Measurements from ENCODE around the gene PHF1.
"Not testable (repeated sequence)": the region's sequence is repeated elsewhere in the genome, so short reads cannot be mapped to it uniquely, and the experiment has no call there.

The PHF1 gene

DNA sequence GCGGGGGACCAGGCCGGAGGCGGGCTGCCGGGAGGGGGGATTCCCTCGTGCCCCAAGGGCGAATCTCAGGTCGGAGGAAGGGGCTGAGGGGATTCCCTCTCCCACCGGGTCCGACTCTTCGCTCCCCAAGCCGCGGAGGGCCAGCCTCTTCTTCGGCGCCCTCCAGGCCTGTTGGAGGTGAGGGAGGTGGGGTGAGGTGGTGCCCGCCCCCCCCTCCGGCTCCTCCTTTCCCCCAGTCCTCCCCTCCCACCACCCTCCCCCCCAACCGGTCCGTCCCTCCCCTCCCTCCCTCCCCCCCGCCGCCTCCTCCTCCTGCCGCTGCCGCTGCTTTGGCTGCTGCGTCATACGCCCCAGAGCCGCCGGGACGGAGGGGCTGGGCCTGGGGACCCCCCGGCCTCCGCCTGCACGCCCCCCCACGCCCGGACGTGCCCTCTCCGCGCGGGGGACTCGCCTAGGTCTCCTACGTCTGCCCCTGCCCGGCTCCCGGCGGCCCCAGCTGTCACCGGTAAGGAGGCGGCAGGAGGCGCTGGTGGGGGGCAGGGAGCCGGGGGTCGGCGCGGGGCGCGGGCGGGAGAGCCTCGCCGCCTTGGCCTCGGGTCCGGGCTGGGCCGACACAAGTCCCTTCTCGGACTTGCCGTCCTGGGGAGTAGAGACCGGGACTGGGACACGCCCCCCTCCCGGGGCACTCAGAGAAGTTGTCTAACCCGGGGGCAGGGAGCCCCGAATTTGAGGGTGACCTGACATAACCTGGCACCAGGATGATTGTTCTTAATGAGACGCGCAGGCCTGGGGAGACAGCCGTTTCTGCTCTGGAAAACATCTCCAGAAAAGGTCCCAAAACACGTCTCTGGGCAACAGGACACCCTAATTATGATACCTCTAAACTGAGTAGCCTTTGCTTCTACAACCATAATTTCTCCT, at the start of gene PHF1:
PHF1 (plus strand) TSS at position 304 of the 921 bp plus-strand sequence. CDS start 1,250 bp downstream, outside the sequence.
- no peak for DNase-seq (ENCODE audit: low spot score)

DNA sequence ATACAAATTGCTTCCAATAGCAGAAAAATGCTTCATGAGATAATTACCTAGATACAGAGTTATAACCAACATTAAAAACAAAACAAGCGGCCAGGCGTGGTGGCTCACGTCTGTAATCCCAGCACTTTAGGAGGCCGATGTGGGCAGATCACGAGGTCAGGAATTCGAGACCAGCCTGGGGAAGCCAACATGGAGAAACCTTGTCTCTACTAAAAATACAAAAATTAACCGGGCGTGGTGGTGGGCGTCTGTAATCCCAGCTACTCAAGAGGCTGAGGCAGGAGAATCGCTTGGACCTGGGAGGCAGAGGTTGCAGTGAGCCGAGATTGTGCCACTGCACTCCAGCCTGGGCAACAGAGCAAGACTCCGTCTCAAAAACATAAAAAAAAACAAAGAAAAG, 47.3 kb upstream of the PHF1 start:
- DNase-seq (ENCODE audit: low spot score), result not testable (repeated sequence)

DNA sequence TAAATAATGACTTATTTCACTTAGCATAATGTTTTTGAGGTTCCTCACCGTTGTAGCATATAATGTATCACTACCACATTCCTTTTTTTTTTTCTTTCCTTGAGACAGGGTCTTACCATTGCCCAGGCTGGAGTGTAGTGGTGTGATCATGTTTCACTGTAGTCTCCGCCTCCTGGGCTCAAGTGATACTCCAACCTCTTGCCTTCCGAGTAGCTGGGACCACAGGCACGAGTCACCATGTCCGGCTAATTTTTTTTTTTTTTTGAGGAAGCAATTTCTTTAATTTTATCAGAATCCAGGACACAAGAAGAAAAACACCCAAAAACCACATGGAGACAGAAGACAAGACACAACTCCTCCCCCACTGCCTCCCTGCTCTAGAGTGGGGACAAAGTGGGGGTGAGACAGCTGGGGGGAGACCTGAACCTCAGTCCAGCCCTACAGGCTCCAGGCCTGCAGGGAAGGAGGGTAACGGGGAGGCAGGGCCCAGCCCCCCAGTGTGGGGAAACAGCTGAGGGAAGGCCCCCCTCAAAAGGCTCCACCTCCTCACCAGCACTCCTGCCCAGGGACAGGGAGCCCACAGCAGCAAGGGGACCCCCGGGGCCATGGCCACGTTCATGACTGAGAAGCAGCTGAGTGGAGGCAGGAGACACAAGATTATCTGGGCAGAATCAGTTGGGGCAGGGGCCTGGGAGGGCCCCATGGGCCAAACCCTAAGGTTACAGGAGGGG, 46.2 kb upstream of the PHF1 start:
- not testable (repeated sequence) for DNase-seq (ENCODE audit: low spot score)

DNA sequence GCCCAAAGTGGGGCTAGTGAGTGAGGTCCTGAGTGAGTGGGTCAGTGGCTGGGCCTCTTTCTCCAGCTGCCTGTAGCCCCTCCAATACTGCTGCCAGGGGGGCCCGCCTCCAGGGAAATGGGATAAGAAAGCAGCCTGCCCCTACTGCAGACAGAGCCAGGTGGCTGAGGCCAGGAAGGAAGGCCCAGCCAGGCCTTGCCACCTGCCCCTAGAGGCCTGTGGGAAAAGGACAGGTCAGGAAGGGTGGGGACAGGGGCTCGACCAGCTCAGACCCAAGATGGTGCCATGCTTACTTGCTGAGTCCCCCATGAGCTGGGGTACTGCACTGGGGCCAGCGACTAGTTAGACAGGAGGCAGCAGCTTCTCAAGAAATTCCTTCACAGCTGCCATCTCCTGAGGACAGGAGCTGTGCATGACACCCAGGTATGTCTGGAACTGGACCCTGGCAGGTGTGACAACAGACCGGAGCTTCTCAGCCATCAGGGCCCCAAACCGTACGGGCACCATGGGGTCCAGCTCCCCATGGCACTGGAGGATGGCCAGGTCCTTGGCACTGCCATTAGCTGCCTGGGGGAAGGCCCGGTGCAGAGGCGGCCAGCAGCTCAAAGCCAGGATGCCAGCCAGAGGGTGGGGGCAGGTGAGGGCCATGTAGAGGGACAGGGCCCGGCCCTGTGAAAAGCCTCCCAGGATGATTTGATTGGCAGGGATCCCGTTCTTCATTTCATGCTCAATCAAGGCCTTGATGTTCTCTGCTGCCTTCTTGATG, 45.4 kb upstream of the PHF1 start:
- DNase-seq (ENCODE audit: low spot score), result not testable (repeated sequence)

DNA sequence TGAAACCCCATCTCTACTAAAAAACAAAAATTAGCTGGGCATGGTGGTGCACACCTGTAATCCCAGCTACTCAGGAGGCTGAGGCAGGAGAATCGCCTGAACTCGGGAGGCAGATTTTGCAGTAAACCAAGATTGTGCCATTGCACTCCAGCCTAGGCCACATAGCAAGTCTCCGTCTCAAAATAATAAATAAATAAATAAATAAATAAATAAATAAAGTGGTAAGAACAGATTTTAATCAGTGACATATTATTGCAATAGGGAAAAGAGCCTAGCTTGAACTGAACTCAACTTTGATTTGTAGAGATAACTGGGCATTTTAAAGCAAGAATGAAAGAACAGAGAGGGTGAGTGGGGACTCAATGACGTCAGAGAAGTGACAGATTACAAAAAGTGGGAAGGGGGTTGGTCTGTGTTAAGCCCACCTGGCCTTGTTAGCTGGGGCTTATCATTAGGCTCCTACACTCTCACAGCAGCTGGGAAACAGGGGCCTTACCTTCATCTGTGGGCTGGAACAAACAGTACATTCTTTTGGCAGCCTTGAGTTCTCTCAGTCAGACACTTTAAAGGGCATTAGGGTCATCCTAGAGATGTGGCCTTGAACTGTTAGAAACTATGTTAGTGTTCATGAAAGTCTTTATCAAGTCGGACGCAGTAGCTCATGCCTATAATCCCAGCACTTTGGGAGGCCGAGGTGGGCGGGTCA, 43.7 kb upstream of the PHF1 start:
- DNase-seq (ENCODE audit: low spot score), result no peak

DNA sequence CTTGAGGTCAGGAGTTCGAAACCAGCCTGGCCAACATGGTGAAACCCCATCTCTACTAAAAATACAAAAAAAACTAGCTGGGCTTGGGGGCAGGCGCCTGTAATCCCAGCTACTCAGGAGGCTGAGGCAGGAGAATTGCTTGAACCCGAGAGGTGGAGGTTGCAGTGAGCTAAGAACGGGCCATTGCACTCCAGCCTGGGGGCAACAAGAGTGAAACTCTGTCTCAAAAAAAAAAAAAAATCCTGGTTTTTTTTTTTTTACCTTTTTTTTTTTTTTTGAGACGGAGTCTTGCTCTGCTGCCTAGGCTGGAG, 43.1 kb upstream of the PHF1 start:
- not testable (repeated sequence) for DNase-seq (ENCODE audit: low spot score)

DNA sequence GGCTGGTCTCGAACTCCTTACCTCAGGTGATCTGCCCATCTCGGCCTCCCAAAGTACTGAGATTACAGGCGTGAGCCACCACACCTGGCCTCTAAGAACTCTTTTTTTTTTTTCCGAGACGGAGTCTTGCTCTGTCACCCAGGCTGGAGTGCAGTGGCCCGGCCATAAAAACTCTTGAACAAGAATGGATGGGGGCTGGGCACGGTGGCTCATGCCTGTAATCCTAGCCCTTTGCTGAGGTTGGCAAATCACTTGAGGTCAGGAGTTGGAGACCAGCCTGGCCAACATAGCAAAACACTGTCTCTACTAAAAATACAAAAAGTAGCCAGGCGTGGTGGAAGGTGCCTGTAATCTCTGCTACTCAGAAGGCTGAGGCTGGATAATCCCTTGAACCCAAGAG, 38.9 kb upstream of the PHF1 start:
- DNase-seq (ENCODE audit: low spot score), result not testable (repeated sequence)

DNA sequence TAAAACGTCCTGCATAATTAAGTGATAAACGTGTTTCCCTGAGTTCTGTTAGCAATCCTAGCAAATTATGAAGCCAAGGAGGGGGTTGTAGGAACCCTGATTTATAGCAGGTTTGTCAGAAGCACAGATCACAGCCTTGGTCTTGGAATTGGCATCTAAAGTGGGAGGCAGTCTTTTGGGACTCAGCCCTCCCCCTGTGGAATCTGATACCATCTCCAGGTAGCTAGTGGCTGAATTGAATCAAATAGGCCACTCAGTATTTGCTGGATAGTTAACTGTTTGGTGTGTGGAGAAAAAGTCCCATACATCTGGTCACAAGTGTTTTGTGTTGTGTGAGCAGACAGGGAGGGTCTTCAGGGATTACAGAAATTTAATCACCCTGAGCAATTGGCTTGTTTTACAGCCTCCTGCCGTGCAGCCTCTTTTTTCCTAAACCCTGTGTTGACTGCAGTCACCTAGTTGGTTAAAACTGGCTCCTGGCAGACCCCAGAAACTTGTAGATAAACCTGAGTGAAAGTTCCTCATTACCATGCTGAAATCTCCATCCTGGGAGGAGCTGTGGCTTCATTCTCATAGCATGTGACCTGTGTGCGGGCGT, 38.2 kb upstream of the PHF1 start:
- no peak for DNase-seq (ENCODE audit: low spot score)

DNA sequence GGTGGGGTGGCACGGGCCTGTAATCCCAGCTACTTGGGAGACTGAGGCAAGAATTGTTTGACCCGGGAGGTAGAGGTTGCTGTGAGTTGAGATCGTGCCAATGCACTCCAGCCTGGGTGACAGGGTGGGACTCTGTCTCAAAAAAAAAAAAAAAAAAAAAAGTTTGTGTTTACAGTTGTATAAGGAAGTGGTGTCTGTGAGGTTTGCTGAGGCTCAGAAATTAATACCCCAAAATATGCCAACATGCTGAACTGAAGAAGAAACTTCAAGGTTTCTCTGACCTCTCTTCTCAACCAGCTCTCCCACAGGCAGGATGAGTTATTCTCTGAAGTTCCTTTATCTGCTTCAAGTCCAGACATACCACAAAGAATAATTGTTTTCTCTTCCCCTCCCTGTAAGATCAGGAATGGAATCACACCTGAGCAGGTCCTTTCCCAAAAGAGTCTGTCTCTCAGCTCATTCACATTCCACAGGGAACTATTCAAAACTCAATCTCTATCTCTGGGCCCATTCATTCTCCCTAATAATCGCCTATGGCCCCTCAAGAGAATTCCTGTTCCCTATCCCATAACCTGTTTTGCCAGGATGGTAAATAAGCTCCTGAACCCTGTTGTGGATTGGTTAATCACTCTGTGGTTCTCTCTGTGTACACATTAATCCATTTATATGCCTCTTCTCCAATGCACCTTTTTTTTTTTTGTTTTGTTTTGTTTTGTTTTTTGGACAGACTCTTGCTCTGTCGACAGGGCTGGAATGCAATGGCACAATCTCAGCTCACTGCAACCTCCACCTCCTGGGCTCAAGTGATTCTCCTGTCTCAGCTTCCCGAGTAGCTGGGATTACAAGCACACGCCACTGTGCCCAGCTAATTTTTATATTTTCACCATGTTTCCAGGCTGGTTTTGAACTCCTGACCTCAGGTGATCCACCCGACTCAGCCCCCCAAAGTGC, 36.6 kb upstream of the PHF1 start:
- no peak for DNase-seq (ENCODE audit: low spot score)

DNA sequence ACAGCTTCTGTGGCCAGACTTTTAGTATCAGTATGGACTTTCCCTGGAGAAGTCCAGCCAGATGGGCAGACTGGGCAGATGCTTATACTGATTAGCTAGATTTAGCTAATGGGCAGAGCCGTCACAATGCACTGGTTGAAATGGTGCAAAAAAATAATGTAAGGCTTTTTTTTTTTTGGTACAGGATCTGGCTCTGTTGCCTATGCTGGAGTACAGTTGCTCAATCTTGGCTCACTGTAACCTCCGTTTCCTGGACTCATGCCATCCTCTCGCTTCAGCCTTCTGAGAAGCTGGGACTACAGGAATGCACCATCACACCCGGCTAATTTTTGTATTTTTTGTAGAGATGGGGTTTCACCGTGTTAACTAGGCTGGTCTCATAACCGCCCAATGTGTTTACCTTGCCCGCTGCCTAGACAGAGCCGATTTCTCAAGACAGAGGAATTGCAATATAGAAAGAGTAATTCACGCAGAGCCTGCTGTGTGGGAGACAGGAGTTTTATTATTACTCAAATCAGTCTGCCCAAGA, 35.6 kb upstream of the PHF1 start:
- no peak for DNase-seq (ENCODE audit: low spot score)

DNA sequence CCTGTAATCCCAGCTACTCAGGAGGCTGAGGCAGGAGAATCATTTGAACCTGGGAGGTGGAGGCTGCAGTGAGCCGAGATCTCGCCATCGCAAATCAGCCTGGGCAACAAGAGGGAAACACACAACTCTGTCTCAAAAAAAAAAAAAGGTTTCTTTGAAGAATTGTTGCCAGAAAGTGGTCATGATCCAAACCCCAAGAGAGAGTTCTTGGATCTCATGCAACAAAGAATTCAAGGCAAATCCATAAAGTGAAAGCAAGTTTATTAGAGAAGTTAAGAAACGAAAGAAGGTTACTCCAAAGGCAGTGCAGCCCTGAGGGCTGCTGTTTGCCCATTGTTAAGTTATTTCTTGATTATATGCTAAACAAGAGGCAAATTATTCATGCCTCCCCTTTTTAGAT, 33.6 kb upstream of the PHF1 start:
- no peak for DNase-seq (ENCODE audit: low spot score)

DNA sequence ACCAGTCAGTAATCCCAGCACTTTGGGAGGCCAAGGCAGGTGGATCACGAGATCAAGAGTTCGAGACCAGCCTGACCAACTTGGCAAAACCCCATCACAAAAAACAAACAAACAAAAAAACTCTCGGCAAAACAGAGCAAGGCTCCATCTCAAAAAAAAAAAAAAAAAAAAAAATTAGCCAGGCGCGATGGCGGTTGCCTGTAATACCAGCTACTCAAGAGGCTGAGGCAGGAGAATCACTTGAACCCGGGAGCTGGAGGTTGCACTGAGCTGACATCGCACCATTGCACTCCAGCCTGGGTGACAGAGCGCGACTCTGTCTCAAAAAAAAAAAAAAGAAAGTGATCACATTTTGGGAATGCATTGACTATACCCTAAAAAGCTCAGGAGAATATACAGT, 31.6 kb upstream of the PHF1 start:
- not testable (repeated sequence) for DNase-seq (ENCODE audit: low spot score)

DNA sequence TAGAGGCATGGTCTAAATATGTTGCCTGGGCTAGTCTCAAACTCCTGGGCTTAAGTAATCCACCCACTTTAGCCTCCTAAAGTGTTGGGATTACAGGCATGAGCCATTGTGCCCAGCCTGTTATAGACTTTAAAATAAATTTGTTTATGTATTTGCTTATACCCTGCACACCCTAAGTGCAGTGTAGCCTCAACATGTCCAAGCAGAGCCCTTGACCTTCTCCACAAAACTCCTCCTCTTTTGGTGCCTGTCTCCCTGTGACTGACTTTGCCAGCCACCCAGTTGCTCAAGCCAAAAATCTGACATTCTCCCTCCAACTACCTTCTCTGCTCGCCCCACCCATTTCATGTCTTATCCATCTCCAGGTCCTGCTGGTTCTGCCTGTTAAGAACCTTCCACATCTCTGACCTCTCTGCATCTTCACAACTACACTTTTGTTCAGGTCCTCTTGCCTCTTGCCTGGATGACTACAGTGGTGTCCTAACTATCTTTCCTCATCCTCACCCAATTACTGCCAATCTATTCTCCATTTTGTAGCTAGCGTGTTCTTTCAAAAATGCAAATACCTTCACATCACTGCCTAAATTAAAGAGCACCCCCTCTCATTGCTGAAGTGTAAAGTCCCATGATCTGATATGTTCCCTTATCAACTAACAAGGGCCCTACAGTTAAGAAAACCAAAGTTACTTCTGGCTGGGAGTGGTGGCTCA, 30.4 kb upstream of the PHF1 start:
- DNase-seq (ENCODE audit: low spot score), result no peak

DNA sequence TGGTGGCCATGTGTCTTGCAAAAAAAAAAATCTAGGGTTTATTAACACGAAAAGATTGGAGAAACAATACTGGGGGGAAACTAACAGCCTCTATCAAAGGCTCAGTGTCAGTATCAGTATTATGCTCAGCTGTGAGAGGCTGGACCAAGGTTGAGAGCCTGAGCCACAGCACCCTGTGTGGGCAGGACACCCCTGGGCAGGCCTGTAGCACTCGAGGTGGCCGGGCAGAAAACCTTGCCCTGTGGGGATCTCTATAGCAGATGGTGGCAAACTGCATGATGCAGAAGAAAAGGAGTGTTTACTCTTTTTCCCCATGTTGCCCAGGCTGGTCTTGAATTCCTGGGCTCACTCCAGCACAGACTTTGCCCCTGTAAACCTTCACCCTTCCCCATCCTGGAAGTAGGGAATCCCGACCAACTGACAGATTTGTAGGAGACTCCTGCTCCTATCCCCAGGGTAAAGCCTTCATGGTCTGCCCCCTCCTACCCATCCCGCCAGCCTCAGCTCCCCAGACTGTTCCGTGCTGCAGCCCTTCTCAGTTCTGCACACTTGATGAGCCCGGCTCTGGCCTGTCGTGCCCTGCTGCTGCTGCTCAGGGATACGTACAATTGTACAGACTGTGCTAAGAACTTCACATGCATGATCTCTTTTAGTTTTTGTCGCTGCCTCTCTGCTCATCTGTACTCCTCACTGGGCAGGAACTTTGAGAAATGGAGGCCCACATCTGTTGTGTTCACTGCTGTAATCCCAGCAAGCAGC, 27.2 kb upstream of the PHF1 start:
- no peak for DNase-seq (ENCODE audit: low spot score)

DNA sequence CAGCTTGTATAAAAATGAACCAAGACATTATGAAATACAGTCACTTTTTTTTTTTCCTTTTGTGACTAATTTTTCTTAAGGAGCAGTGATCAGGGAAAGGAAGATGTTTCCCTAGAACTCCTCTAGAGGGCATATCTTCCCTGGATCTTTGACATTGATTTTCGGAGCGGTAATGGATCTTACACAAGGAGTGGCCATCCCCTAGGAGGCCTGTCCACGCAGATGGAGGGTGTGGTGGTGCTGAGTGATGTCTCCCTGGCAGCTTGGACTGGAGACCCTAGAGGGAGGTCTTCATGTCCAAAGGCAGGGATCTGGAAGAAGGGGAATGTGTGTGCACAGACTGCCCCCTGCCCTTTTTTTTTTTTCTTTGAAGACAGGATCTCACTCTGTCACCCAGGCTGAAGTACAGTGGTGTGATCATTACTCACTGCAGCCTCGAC, 26.2 kb upstream of the PHF1 start:
- no peak for DNase-seq (ENCODE audit: low spot score)

DNA sequence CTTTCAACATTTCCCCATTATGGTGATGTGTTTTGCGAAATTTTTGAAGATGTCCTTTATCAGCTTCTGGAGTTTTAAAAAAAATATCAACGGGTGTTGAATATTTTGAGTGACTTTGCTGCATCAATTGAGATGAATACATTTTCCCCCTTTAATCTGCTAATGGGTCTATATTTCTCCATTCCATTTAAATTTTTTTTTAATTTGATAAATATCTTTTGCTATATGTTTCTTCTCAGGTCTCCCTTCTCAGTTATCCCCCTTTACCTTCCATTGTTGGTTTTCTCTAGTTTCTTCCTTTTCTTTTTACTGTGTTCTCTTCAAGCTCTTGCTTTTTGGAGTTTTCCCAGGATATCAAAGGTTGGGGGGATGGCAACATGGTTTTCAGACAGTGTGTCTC, 20.6 kb upstream of the PHF1 start:
- DNase-seq (ENCODE audit: low spot score), result no peak

DNA sequence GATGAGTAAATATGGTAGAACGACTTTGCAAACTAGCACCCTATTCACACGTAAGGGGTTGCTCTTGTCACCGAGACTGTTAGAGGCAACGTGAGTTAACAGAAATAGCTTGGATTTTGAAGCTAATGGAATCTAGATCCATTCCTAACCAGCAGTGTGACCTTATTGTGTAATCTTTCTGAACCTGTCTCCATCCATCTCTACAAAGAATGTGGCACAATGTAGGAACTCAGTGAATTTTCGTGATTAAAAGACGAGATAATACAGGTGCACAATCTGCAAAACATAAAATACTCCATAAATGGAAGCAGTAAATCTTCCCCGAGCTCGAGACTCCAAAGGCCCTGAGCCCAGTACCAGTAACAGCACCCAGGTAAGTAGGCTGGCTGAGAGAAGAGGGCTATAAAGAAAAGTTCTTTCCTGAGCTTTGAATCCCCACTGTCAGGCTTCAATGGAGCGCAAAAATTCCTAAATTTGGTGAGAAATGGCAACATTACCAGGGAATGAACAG, 20.0 kb upstream of the PHF1 start:
- no peak for DNase-seq (ENCODE audit: low spot score)

DNA sequence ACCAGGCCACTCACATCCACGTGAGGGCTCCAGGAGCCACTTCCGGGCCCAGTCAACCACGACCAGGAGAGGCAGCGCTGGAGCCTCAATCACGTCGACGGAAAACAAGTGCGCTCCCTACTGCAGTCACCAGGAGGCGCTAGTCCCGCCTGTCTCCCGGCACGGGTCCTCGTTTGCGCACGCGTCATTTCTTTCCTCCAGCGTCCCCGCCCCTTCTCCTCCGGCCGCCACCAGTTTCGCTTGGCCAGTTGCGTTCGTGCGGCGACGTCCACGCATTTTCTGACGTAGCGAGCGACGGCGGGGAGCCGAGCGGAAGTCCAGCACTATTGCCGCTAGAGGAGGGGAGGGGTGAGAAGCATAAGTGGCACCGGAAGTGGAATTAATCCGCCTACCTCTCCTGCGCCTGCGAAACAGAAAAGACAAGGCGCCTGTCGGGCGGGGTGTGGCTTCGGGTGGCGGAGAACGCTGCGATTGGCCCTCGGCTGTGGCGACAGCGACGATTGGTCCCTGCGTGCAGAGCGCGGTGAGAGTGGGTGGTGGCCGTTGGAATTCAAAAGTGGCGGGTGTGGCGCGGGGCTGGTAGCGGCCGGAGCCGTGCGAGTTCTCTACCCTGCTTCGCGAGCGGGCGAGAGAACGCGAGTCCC, 19.4 kb upstream of the PHF1 start, which contains the start of gene KIFC1:
KIFC1 (plus strand) TSS at position 546 of the 644 bp plus-strand sequence. CDS start 163 bp downstream, outside the sequence.
- peak; percentile 100 for DNase-seq (ENCODE audit: low spot score)
